Lung (tissue), 12 donors: ENCODE data around the gene RNASEH1. TPM values are rescaled to one million over a fixed set of nuclear protein-coding genes. Genes with fewer than 3 reads are reported as not detected.
"Not testable (repeated sequence)": the region's sequence is repeated elsewhere in the genome, so short reads cannot be mapped to it uniquely, and the experiment has no call there.

Source experiments
- ATAC-seq: fragments of 200-7000 bp; cut with Tn5 transposase; one replicate; pipeline ENCODE4 v1.9.1; 2020; ENCODE audit warnings: moderate number of reproducible peaks; ENCODE audit not compliant: insufficient read depth, low FRiP score
- DNase-seq, 3 donors: peaks; one replicate each; pipeline ENCODE4 v3.0.0-alpha.2; 2013 to 2017
- H3K27ac ChIP-seq, 2 donors: one replicate each; pipeline ENCODE4 v1.5.1; 2013; ENCODE audit warnings: mild to moderate bottlenecking in 2 of 2, moderate library complexity in 2 of 2, control low read depth in 1 of 2, inconsistent platforms in 1 of 2, low read depth in 1 of 2, low read length in 1 of 2
- H3K27me3 ChIP-seq, 3 donors: one replicate each; pipeline ENCODE4 v1.5.1; 2013; ENCODE audit warnings: low read length in 2 of 3; ENCODE audit not compliant: control insufficient read depth in 3 of 3, insufficient read depth in 3 of 3
- H3K36me3 ChIP-seq, 4 donors: one replicate each; pipeline ENCODE4 v1.5.1; 2013; ENCODE audit warnings: low read length in 4 of 4, mild to moderate bottlenecking in 1 of 4, moderate library complexity in 1 of 4; ENCODE audit not compliant: control insufficient read depth in 4 of 4, insufficient read depth in 4 of 4
- H3K4me1 ChIP-seq, 5 donors: one replicate each; pipeline ENCODE4 v1.5.1; 2013; ENCODE audit warnings: low read length in 5 of 5, mild to moderate bottlenecking in 2 of 5, moderate library complexity in 1 of 5; ENCODE audit not compliant: control insufficient read depth in 5 of 5, insufficient read depth in 5 of 5
- H3K4me3 ChIP-seq: one replicate; pipeline ENCODE4 v1.5.1; 2013; ENCODE audit warnings: mild to moderate bottlenecking, control low read depth, moderate library complexity
- H3K9ac ChIP-seq, 2 donors: one replicate each; pipeline ENCODE4 v1.5.1; 2013; ENCODE audit warnings: low read length in 2 of 2, control low read depth in 1 of 2; ENCODE audit not compliant: insufficient read depth in 1 of 2
- H3K9me3 ChIP-seq, 4 donors: one replicate each; pipeline ENCODE4 v1.5.1; 2013; ENCODE audit warnings: low read length in 3 of 4, mild to moderate bottlenecking in 1 of 4, moderate library complexity in 1 of 4; ENCODE audit not compliant: control insufficient read depth in 4 of 4, insufficient read depth in 3 of 4
- CTCF ChIP-seq: IDR thresholded peaks from 2 replicates; pipeline ENCODE4 v1.5.1; 2012; ENCODE audit warnings: mild to moderate bottlenecking; ENCODE audit errors: control extremely low read depth, extremely low read depth
- WGBS, 2 donors: extraction: QIAGEN DNeasy Blood & Tissue Kit; methylation state at CpG; one replicate each; pipeline ENCODE4 v1.1.7; 2013; 5-methylcytosine and 5-hydroxymethylcytosine counted together
- polyA plus RNA-seq, 2 donors: library from polyadenylated mRNA; stranded (reverse); fragments of 200-250 nt; gene quantifications; one replicate each; pipeline ENCODE4 v1.2.1, GENCODE V29; 2013
- total RNA-seq, 2 donors: library from RNA; depleted of rRNA in 1 of 2; stranded (reverse); fragments of >200 nt in 1 of 2; gene quantifications; one replicate each; pipeline ENCODE4 v1.2.1, GENCODE V29; 2014 to 2021
- donor health status: control.
- donor health status: control.
- donor health status: Bipolar disorder and iron deficiency.
- donor health status: healthy.
- donor health status: DM: yes; HTN: yes; CAD: no.

The RNASEH1 gene
- total and polyA plus RNA-seq, 4 donors = 9.6 to 24.5 (median 15.2) TPM

- DNase-seq = no peak
Observed at GRCh38 chr2:3500326-3500899, 57.7 kb downstream of the RNASEH1 start.

DNA sequence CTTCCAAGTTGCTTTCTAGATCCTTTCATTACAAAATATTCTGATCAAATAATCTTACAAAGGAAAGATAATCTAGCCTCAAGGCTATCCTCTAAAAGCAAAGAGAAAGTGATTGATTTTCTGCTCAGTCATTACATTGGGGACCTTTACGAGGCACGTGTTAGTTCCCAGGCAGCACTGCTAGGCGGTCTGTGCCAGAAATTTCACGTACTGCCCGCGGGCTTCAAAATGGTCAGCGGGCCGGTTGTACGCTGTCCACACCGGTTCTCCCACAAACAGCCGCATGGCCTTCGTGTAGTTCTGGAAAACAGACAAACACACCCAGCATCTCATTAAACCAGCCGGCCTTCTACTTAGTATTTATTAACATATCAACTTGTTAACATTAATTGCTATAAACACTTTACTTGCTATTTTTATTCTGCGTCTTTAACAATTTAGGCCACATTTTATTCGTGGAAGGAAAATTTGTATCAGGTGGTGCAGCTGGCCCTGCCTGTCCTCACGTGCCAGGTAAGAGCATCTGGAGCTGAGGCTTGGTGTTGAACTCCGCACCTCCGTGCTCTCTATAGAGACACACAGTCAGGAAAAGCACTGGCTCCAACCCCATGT is 59.2 kb downstream of the RNASEH1 start:
- Histone ChIP-seq H3K9ac (no peak overlapping the region), H3K27ac (no peak overlapping the region), H3K27me3 (peaks cover 0 to 2% (median 0%) of the 10 kb centered on the region in 3 donors), H3K36me3 (peaks cover 9 to 36% (median 17%) of the 10 kb centered on the region in 4 donors), H3K4me3 (no peak overlapping the region), H3K4me1 (no peaks in the 10 kb centered on the region), H3K9me3 (peaks cover 0 to 2% (median under 1%) of the 10 kb centered on the region in 4 donors)
- 97 to 98% methylated on average over 18 of the region's 18 CpGs for WGBS, 2 donors
- ATAC-seq (no peak), DNase-seq (no peak)
- no peak for TF ChIP-seq CTCF

More at GRCh38 chr2:3500326-3500899, 57.7 kb downstream of the RNASEH1 start:
- TF ChIP-seq CTCF = no peak
- no peaks in the 10 kb centered on the region for H3K4me1 ChIP-seq
- WGBS, 2 donors = 95 to 97% methylated on average over 32 to 34 of the region's 34 CpGs
- H3K9me3 ChIP-seq = peaks cover 0 to 2% (median under 1%) of the 10 kb centered on the region in 4 donors
- ATAC-seq = no peak
- peaks cover 0 to 2% (median 0%) of the 10 kb centered on the region in 3 donors for H3K27me3 ChIP-seq
- no peak overlapping the region for H3K27ac ChIP-seq
- H3K9ac ChIP-seq = no peak overlapping the region
- peaks cover 9 to 43% (median 19%) of the 10 kb centered on the region in 4 donors for H3K36me3 ChIP-seq
- H3K4me3 ChIP-seq = no peak overlapping the region

DNA sequence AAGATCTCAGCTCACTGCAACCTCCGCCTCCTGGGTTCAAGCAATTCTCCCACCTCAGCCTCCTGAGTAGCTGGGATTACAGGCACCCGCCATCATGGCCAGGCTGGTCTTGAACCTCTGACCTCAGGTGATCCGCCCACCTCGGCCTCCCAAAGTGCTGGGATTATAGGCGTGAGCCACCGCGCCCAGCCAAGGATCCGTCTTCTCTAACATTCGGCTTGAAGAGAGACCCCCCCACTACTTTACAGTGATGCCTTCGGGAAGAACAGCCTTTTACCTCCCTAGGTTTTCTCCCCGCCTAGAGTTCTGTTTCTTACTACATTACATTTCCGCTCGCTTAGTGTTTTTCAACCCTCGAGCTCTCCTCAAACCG is 61.4 kb downstream of the RNASEH1 start:
- not testable (repeated sequence) for DNase-seq, H3K4me1 ChIP-seq, H3K9ac ChIP-seq, H3K9me3 ChIP-seq, ATAC-seq, H3K27me3 ChIP-seq, H3K27ac ChIP-seq, H3K4me3 ChIP-seq
- H3K36me3 ChIP-seq = peaks cover 9 to 26% (median 11%) of the 10 kb centered on the region in 4 donors
- 93 to 98% methylated on average over 15 of the region's 15 CpGs for WGBS, 2 donors

Other genes starting within 250 kb of the RNASEH1 start
- 10 to 100 TPM; 20.8 to 26.0 TPM for gene EIPR1, start 180.5 kb downstream of the RNASEH1 start, total RNA-seq
- 10 to 100 TPM; 12.0 to 26.8 TPM for gene EIPR1, start 180.5 kb downstream of the RNASEH1 start, polyA plus RNA-seq
- gene TRAPPC12, start 178.6 kb downstream of the RNASEH1 start, total RNA-seq = 100 to 1,000 TPM in 1 of 2 donors, 10 to 100 TPM in 1; 80.3 to 117 TPM
- gene TRAPPC12, start 178.6 kb downstream of the RNASEH1 start, polyA plus RNA-seq = 100 to 1,000 TPM in 1 of 2 donors, 10 to 100 TPM in 1; 49.9 to 102 TPM
- gene ADI1, start 38.8 kb downstream of the RNASEH1 start, total RNA-seq = 10 to 100 TPM; 52.5 to 65.2 TPM
- 10 to 100 TPM; 46.8 to 59.3 TPM for gene ADI1, start 38.8 kb downstream of the RNASEH1 start, polyA plus RNA-seq
- 1,000 to 10,000 TPM; 1,011 to 1,210 TPM for gene RPS7, start 16.9 kb upstream of the RNASEH1 start, total RNA-seq
- 1,000 to 10,000 TPM; 1,447 to 3,656 TPM for gene RPS7, start 16.9 kb upstream of the RNASEH1 start, polyA plus RNA-seq
- 1 to 10 TPM in 1 of 2 donors, under 1 TPM in 1; 0.71 to 2.0 TPM for gene COLEC11, start 36.8 kb upstream of the RNASEH1 start, total RNA-seq
- 1 to 10 TPM; 1.9 to 3.7 TPM for gene COLEC11, start 36.8 kb upstream of the RNASEH1 start, polyA plus RNA-seq
- not detected for gene ALLC, start 99.9 kb upstream of the RNASEH1 start, total RNA-seq
- gene ALLC, start 99.9 kb upstream of the RNASEH1 start, polyA plus RNA-seq = under 1 TPM in 1 of 2 donors, not detected in 1; 0.06 TPM
- under 1 TPM in 1 of 2 donors, not detected in 1; 0.37 TPM for gene DCDC2C, start 145.2 kb upstream of the RNASEH1 start, total RNA-seq
- not detected for gene DCDC2C, start 145.2 kb upstream of the RNASEH1 start, polyA plus RNA-seq